H1 (cell line): Measurements from ENCODE around the gene WDR93. TPM values are rescaled to one million over a fixed set of nuclear protein-coding genes. Genes with fewer than 3 reads are reported as not detected.

Experiments
- CTCF ChIA-PET: fragments of 300-600 bp; sonication (Branson Sonifier 250); formaldehyde crosslinking; loops from one replicate; lab custom pipeline; 2021; ENCODE audit not compliant: partially characterized antibody; lab: Charles Lee
- POLR2A ChIA-PET: fragments of 300-600 bp; sonication (Branson Sonifier 250); formaldehyde crosslinking; loops from one replicate; lab custom pipeline; 2021; ENCODE audit warnings: inconsistent platforms; ENCODE audit not compliant: partially characterized antibody; lab: Charles Lee
- DNase-seq, 2 experiments: peaks; one replicate each; pipeline versions ENCODE4 v3.0.0 to v3.0.0-alpha.2; 2010 to 2022; ENCODE audit warnings: low spot score in 2 of 2, low read depth in 1 of 2, mixed read lengths in 1 of 2
- FAIRE-seq: peaks from 2 replicates; lab custom pipeline; 2011; peaks lifted over from hg19 to GRCh38; lab: Jason Lieb, UNC
- H2AFZ ChIP-seq: 2 replicates; pipeline ENCODE4 v1.8.1; 2012; ENCODE audit warnings: low read length, inconsistent platforms
- H2AK5ac ChIP-seq: 2 replicates; pipeline ENCODE4 v1.6.1; 2013; ENCODE audit warnings: low read depth, low read length
- H2BK120ac ChIP-seq: replicated peaks from 2 replicates; pipeline ENCODE3; 2013; ENCODE audit warnings: low read depth, low read length, inconsistent platforms
- H2BK12ac ChIP-seq: 2 replicates; pipeline ENCODE4 v1.6.1; 2013; ENCODE audit warnings: low read depth, low read length
- H2BK15ac ChIP-seq: 2 replicates; pipeline ENCODE4 v1.6.1; 2013; ENCODE audit warnings: low read length
- H2BK20ac ChIP-seq: 2 replicates; pipeline ENCODE4 v1.6.1; 2013; ENCODE audit warnings: low read length
- H2BK5ac ChIP-seq: 2 replicates; pipeline ENCODE4 v1.6.1; 2013; ENCODE audit warnings: low read depth, low read length
- H3K14ac ChIP-seq: 2 replicates; pipeline ENCODE4 v1.6.1; 2013; ENCODE audit warnings: inconsistent platforms; ENCODE audit not compliant: insufficient read length
- H3K18ac ChIP-seq: 2 replicates; pipeline ENCODE4 v1.6.1; 2013; ENCODE audit warnings: low read length; ENCODE audit errors: extremely low read depth
- H3K23ac ChIP-seq: 2 replicates; pipeline ENCODE4 v1.6.1; 2013; ENCODE audit warnings: inconsistent platforms; ENCODE audit not compliant: insufficient read length
- H3K23me2 ChIP-seq: 2 replicates; pipeline ENCODE4 v1.6.1; 2013; ENCODE audit warnings: low read depth, low read length
- H3K27ac ChIP-seq: 2 replicates; pipeline ENCODE4 v1.6.1; 2011; ENCODE audit warnings: low read depth, low read length, inconsistent platforms
- H3K27me3 ChIP-seq, 4 experiments: replicated peaks in 1 of 4; 1 replicate in 1 of 4; 2 replicates in 3 of 4; pipeline versions ENCODE4 v1.6.1 to v1.8.1; 2011 to 2013; ENCODE audit warnings: low read length in 3 of 4, mild to moderate bottlenecking in 3 of 4, inconsistent platforms in 2 of 4, mixed read lengths in 2 of 4, moderate library complexity in 1 of 4; ENCODE audit not compliant: control insufficient read depth in 3 of 4, insufficient read depth in 3 of 4; ENCODE audit errors: extremely low read depth in 1 of 4
- H3K36me3 ChIP-seq, 4 experiments: 2 replicates each; pipeline versions ENCODE4 v1.6.1 to v1.8.1; 2011 to 2013; ENCODE audit warnings: mild to moderate bottlenecking in 4 of 4, low read length in 3 of 4, moderate library complexity in 2 of 4, control low read depth in 1 of 4, inconsistent platforms in 1 of 4; ENCODE audit not compliant: insufficient read depth in 4 of 4, control insufficient read depth in 2 of 4
- H3K4ac ChIP-seq: replicated peaks from 2 replicates; pipeline ENCODE3; 2013; ENCODE audit warnings: low read length, low read depth, mixed read lengths, inconsistent platforms; ENCODE audit not compliant: insufficient read length
- H3K4me1 ChIP-seq, 4 experiments: replicated peaks in 1 of 4; 1 replicate in 1 of 4; 2 replicates in 3 of 4; pipeline versions ENCODE4 v1.6.1 to v1.8.1; 2011 to 2013; ENCODE audit warnings: low read length in 3 of 4, inconsistent platforms in 2 of 4, mixed read lengths in 1 of 4; ENCODE audit not compliant: insufficient read depth in 4 of 4, control insufficient read depth in 3 of 4
- H3K4me2 ChIP-seq, 2 experiments: 2 replicates each; pipeline versions ENCODE4 v1.6.1 to v1.8.1; 2011 to 2013; ENCODE audit warnings: low read depth in 2 of 2, low read length in 2 of 2, control low read depth in 1 of 2, inconsistent platforms in 1 of 2, mild to moderate bottlenecking in 1 of 2; ENCODE audit not compliant: insufficient read depth in 1 of 2
- H3K4me3 ChIP-seq, 4 experiments: fragments of 200-600, 300-600 bp in 1 of 4; sonication (generic), shearing (Covaris generic), sonication (Bioruptor Twin) in 1 of 4; 2 replicates each; pipeline versions ENCODE4 v1.5.1 to v1.8.1; 2011 to 2016; ENCODE audit warnings: low read length in 4 of 4, low read depth in 3 of 4, control low read depth in 2 of 4, inconsistent platforms in 2 of 4, mild to moderate bottlenecking in 2 of 4, mixed read lengths in 1 of 4, moderate library complexity in 1 of 4; ENCODE audit not compliant: insufficient read depth in 2 of 4; ENCODE audit errors: extremely low read depth in 1 of 4
- H3K56ac ChIP-seq: replicated peaks from 2 replicates; pipeline ENCODE3; 2013; ENCODE audit warnings: low read depth, mild to moderate bottlenecking, mixed read lengths, low read length, inconsistent platforms; ENCODE audit not compliant: insufficient read length
- H3K79me1 ChIP-seq: 2 replicates; pipeline ENCODE4 v1.6.1; 2013; ENCODE audit warnings: low read depth, low read length, control low read depth
- H3K79me2 ChIP-seq, 2 experiments: 2 replicates each; pipeline versions ENCODE4 v1.6.1 to v1.8.1; 2012 to 2013; ENCODE audit warnings: low read length in 2 of 2, mild to moderate bottlenecking in 2 of 2, inconsistent platforms in 1 of 2; ENCODE audit not compliant: insufficient read depth in 2 of 2, control insufficient read depth in 1 of 2
- H3K9ac ChIP-seq, 4 experiments: replicated peaks in 1 of 4; 1 replicate in 1 of 4; 2 replicates in 3 of 4; pipeline versions ENCODE4 v1.6.1 to v1.8.1; 2011 to 2013; ENCODE audit warnings: low read depth in 3 of 4, low read length in 3 of 4, control low read depth in 2 of 4, mild to moderate bottlenecking in 2 of 4, moderate library complexity in 2 of 4, inconsistent platforms in 1 of 4; ENCODE audit errors: extremely low read depth in 1 of 4
- H3K9me3 ChIP-seq, 2 experiments: 2 replicates each; pipeline versions ENCODE4 v1.6.1 to v1.8.1; 2012 to 2013; ENCODE audit warnings: mild to moderate bottlenecking in 2 of 2, moderate library complexity in 2 of 2, control low read depth in 1 of 2, inconsistent platforms in 1 of 2, low read depth in 1 of 2, low read length in 1 of 2, mixed read lengths in 1 of 2; ENCODE audit not compliant: insufficient read depth in 2 of 2
- H4K20me1 ChIP-seq, 2 experiments: replicated peaks in 1 of 2; 2 replicates each; pipeline versions ENCODE3 to v1.8.1; 2011 to 2013; ENCODE audit warnings: inconsistent platforms in 2 of 2, low read length in 2 of 2, mild to moderate bottlenecking in 1 of 2; ENCODE audit not compliant: insufficient read depth in 2 of 2, control insufficient read depth in 1 of 2
- H4K5ac ChIP-seq: 2 replicates; pipeline ENCODE4 v1.6.1; 2013; ENCODE audit warnings: low read length, low read depth, mixed read lengths, inconsistent platforms; ENCODE audit not compliant: insufficient read length
- H4K8ac ChIP-seq: 2 replicates; pipeline ENCODE4 v1.8.0; 2013; ENCODE audit warnings: mild to moderate bottlenecking, moderate library complexity, low read length, inconsistent platforms; ENCODE audit not compliant: insufficient read depth; ENCODE audit errors: extremely low read depth
- H4K91ac ChIP-seq: replicated peaks from 2 replicates; pipeline ENCODE3; 2013; ENCODE audit warnings: low read length, mixed read lengths, inconsistent platforms; ENCODE audit not compliant: insufficient read length
- RAD21 ChIP-seq, 2 experiments: IDR thresholded peaks in 1 of 2; conservative IDR thresholded peaks in 1 of 2; 2 replicates each; pipeline ENCODE4 v1.6.1; 2011; ENCODE audit warnings: low read depth in 2 of 2, low read length in 2 of 2, improper control_type of control experiment in 1 of 2, inconsistent platforms in 1 of 2, mild to moderate bottlenecking in 1 of 2, moderate library complexity in 1 of 2
- RNF2 ChIP-seq: fragments of 200-900, 300-1000 bp; sonication (generic); IDR thresholded peaks from 2 replicates; pipeline ENCODE4 v1.7.1; 2016; ENCODE audit warnings: borderline replicate concordance, low read depth, mild to moderate bottlenecking, antibody characterized with exemption, low read length; ENCODE audit not compliant: poor library complexity, severe bottlenecking; ENCODE audit errors: missing control alignments
- WGBS, 2 experiments: shearing (Covaris generic) in 1 of 2; methylation state at CpG; one replicate each; pipeline versions ENCODE4 v1.1.6 to v1.1.7; 2013 to 2015; ENCODE audit warnings: low lambda C conversion rate in 2 of 2, mixed read lengths in 2 of 2, inconsistent platforms in 1 of 2, low coverage in 1 of 2, missing lambda C conversion rate in 1 of 2; ENCODE audit not compliant: insufficient replicate concordance in 2 of 2, insufficient coverage in 1 of 2, insufficient read length in 1 of 2; ENCODE audit errors: extremely low coverage in 1 of 2, missing lambda C conversion rate in 1 of 2; 5-methylcytosine and 5-hydroxymethylcytosine counted together
- polyA plus RNA-seq, 7 experiments: library from polyadenylated mRNA; depleted of rRNA in 3 of 7; stranded (reverse) in 5 of 7; unstranded in 2 of 7; fragments of >200 nt in 5 of 7; fragments of 200-250 nt in 2 of 7; gene quantifications; 1 replicate in 5 of 7; 2 replicates in 1 of 7; 4 replicates in 1 of 7; pipeline versions ENCODE4 v1.2.1 to v1.2.3, GENCODE V29; 2011 to 2013; ENCODE audit warnings: missing spikeins in 2 of 7, mixed read lengths in 2 of 7
- total RNA-seq: library from RNA; stranded (reverse); fragmentation: NEBNext Ultra II Directional; extraction: Animal tissue kit (Norgen Biotek cat#: 25700); gene quantifications from 2 replicates; pipeline ENCODE4 v1.2.1, GENCODE V29; 2021
- TF ChIP-seq, protein P1 (sequence below), 3 experiments: IDR thresholded peaks; 1 replicate in 2 of 3; 2 replicates in 1 of 3; pipeline versions ENCODE4 v1.5.1 to v1.6.1; 2011; ENCODE audit warnings: low read length in 3 of 3, mild to moderate bottlenecking in 3 of 3, inconsistent platforms in 2 of 3, low read depth in 1 of 3, moderate library complexity in 1 of 3; ENCODE audit not compliant: insufficient read depth in 1 of 3; ENCODE audit errors: control extremely low read depth in 1 of 3

Gene WDR93
- total and polyA plus RNA-seq, 2 of the 8 experiments (the other 6 are each of a cell fraction or from before 2014, with no cell fraction given) = 0.03 TPM; not detected in 1

DNA sequence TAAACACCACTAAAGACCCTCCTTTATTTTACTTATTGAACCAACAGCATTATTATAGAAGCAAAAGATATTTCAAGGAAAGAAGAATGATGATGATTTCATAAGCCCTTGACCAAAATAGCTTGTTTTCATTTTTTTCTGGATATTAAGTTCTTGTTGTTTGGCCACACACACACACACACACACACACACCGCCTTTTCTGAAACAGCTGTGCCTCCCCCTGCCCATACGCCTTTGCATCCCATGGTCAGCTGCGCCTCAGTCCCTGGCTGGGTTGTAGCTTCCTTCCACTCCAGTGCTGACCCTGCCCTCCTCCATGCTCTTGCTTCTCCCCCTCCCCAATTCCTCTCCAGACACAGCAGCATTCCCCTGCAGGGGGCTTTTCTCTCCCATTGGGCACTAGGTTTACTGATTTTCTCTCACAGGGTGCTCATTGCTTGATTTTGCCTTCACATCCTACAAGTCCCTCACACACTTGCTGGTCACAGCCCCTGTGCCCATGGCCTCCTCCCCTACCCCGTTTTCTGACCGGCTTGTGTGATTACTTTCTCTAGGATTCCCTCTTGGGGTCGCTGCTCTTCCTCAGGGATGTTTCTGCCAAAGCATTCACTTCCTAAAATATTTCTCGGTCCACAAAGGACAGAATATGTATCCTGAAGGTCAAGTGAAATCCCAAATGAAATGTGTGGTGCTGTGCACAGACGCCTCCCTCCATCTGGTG, 42.0 kb downstream of the WDR93 start:
- POLR2A ChIA-PET = interaction anchor here (0.6 to 1.2 kb wide), 3 partner anchors 161 to 277 kb away, joined by 3 to 4 read pairs (median 3); partner anchors contain the start of gene AP3S2
- no peaks in the 10 kb centered on the region; a peak in 2 of 7 replicates for H3K4me1 ChIP-seq
- no peaks in the 10 kb centered on the region; a peak in 1 of 7 replicates for H3K27me3 ChIP-seq
- H3K23ac ChIP-seq = no peak overlapping the region
- no peak overlapping the region for H3K18ac ChIP-seq
- CTCF ChIA-PET = interaction anchor here (0.8 to 2.9 kb wide), 11 partner anchors 8 to 243 kb away, joined by 3 to 12 read pairs (median 5); no protein-coding TSS in a partner anchor
- no peak overlapping the region for H3K56ac ChIP-seq
- no peak overlapping the region; a peak in 1 of 4 replicates for H3K4me2 ChIP-seq
- no peak overlapping the region for H4K5ac ChIP-seq
- TF ChIP-seq, protein P1, sequence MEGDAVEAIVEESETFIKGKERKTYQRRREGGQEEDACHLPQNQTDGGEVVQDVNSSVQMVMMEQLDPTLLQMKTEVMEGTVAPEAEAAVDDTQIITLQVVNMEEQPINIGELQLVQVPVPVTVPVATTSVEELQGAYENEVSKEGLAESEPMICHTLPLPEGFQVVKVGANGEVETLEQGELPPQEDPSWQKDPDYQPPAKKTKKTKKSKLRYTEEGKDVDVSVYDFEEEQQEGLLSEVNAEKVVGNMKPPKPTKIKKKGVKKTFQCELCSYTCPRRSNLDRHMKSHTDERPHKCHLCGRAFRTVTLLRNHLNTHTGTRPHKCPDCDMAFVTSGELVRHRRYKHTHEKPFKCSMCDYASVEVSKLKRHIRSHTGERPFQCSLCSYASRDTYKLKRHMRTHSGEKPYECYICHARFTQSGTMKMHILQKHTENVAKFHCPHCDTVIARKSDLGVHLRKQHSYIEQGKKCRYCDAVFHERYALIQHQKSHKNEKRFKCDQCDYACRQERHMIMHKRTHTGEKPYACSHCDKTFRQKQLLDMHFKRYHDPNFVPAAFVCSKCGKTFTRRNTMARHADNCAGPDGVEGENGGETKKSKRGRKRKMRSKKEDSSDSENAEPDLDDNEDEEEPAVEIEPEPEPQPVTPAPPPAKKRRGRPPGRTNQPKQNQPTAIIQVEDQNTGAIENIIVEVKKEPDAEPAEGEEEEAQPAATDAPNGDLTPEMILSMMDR (IDR thresholded peaks at IDR 0.05; ENCODE audit: control extremely low read depth in 1 of 3, insufficient read depth in 1 of 3, low read depth in 1 of 3, low read length in 3 of 3) = peak in 2 of 3 experiments; percentile 4 to 8; a peak in 2 of 4 replicates
- no peak for TF ChIP-seq RNF2
- TF ChIP-seq RAD21 (IDR thresholded peaks at IDR 0.05 in 1 of 2, conservative IDR thresholded peaks at IDR 0.05 in 1 of 2; ENCODE audit: low read depth in 2 of 2, low read length in 2 of 2) = peak; percentile 31 to 32; a peak in 2 of 4 replicates
- FAIRE-seq (no peak), DNase-seq (no peak)
- WGBS, 2 experiments = 71% methylated on average over 8 of the region's 8 CpGs; no CpG with 5 or more reads in 1 of the 2 experiments
- H3K14ac ChIP-seq = no peak overlapping the region
- no peak overlapping the region for H2BK5ac ChIP-seq
- H3K27ac ChIP-seq = no peak overlapping the region
- H2BK120ac ChIP-seq = no peak overlapping the region
- no peaks in the 10 kb centered on the region for H4K20me1 ChIP-seq
- H2AK5ac ChIP-seq = no peak overlapping the region
- no peaks in the 10 kb centered on the region for H3K9me3 ChIP-seq
- no peak overlapping the region for H2BK15ac ChIP-seq
- H2BK12ac ChIP-seq = no peak overlapping the region
- no peak overlapping the region for H2BK20ac ChIP-seq
- no peak overlapping the region for H4K91ac ChIP-seq
- no peaks in the 10 kb centered on the region for H3K79me2 ChIP-seq
- no peaks in the 10 kb centered on the region for H3K79me1 ChIP-seq
- H2AFZ ChIP-seq = peak overlapping the region; percentile 67
- no peak overlapping the region for H3K4me3 ChIP-seq
- no peak overlapping the region for H4K8ac ChIP-seq
- H3K4ac ChIP-seq = no peak overlapping the region
- H3K9ac ChIP-seq = no peak overlapping the region
- H3K23me2 ChIP-seq = no peaks in the 10 kb centered on the region
- no peaks in the 10 kb centered on the region for H3K36me3 ChIP-seq
